CD8-positive, alpha-beta memory T cell (primary cell): ENCODE results near the gene VAV1. TPM values are rescaled to one million over a fixed set of nuclear protein-coding genes. Genes with fewer than 3 reads are reported as not detected.
"Not testable (repeated sequence)": the region's sequence is repeated elsewhere in the genome, so short reads cannot be mapped to it uniquely, and the experiment has no call there.

Experiments used
- CTCF ChIA-PET: fragments of 350-600 bp; sonication (Branson Sonifier 250); formaldehyde crosslinking; loops from one replicate; lab custom pipeline; 2021; ENCODE audit warnings: antibody characterized with exemption; lab: Charles Lee
- POLR2A ChIA-PET: fragments of 350-600 bp; sonication (Branson Sonifier 250); formaldehyde crosslinking; loops from one replicate; lab custom pipeline; 2021; ENCODE audit warnings: antibody characterized with exemption; lab: Charles Lee
- DNase-seq, 5 donors: peaks; one replicate each; pipeline versions ENCODE4 v3.0.0 to v3.0.0-alpha.2; 2020 to 2022; ENCODE audit warnings: mixed read lengths in 1 of 5
- H3K27ac ChIP-seq: one replicate; pipeline ENCODE4 v1.7.0; 2013; ENCODE audit warnings: low read depth, mild to moderate bottlenecking, low read length, moderate library complexity
- H3K27me3 ChIP-seq: 2 replicates; pipeline ENCODE4 v1.7.0; 2013; ENCODE audit warnings: low read length, mild to moderate bottlenecking; ENCODE audit not compliant: insufficient read depth, poor library complexity, severe bottlenecking
- H3K36me3 ChIP-seq: 2 replicates; pipeline ENCODE4 v1.7.0; 2013; ENCODE audit warnings: mild to moderate bottlenecking, low read length, moderate library complexity; ENCODE audit not compliant: insufficient read depth
- H3K4me1 ChIP-seq: 2 replicates; pipeline ENCODE4 v1.7.0; 2013; ENCODE audit warnings: mild to moderate bottlenecking, low read length, moderate library complexity; ENCODE audit not compliant: insufficient read depth
- H3K4me3 ChIP-seq: 2 replicates; pipeline ENCODE4 v1.7.0; 2013; ENCODE audit warnings: mild to moderate bottlenecking, low read length
- H3K9me3 ChIP-seq: 2 replicates; pipeline ENCODE4 v1.7.0; 2013; ENCODE audit warnings: mild to moderate bottlenecking, low read length
- H3K27ac Mint-ChIP-seq, 8 donors: one replicate each; pipeline ENCODE4 v1.8.0; 2020 to 2021; ENCODE audit warnings: mixed read lengths in 8 of 8, mild to moderate bottlenecking in 6 of 8, inconsistent platforms in 3 of 8, moderate library complexity in 3 of 8
- H3K27me3 Mint-ChIP-seq, 2 donors: one replicate each; pipeline ENCODE4 v1.8.0; 2020 to 2021; ENCODE audit warnings: mixed read lengths in 2 of 2, mild to moderate bottlenecking in 1 of 2, moderate library complexity in 1 of 2
- H3K36me3 Mint-ChIP-seq, 3 donors: one replicate each; pipeline ENCODE4 v1.8.0; 2020 to 2021; ENCODE audit warnings: mixed read lengths in 3 of 3, inconsistent platforms in 1 of 3, mild to moderate bottlenecking in 1 of 3
- H3K4me1 Mint-ChIP-seq, 3 donors: one replicate each; pipeline ENCODE4 v1.8.0; 2020 to 2021; ENCODE audit warnings: mixed read lengths in 3 of 3, inconsistent platforms in 1 of 3, mild to moderate bottlenecking in 1 of 3
- H3K4me3 Mint-ChIP-seq, 7 donors: one replicate each; pipeline ENCODE4 v1.8.0; 2020 to 2021; ENCODE audit warnings: mixed read lengths in 7 of 7, mild to moderate bottlenecking in 6 of 7, moderate library complexity in 4 of 7, inconsistent platforms in 2 of 7
- H3K9me3 Mint-ChIP-seq, 5 donors: one replicate each; pipeline ENCODE4 v1.8.0; 2020 to 2022; ENCODE audit warnings: mixed read lengths in 5 of 5, mild to moderate bottlenecking in 3 of 5, moderate library complexity in 2 of 5, inconsistent platforms in 1 of 5
- polyA plus RNA-seq: library from polyadenylated mRNA; unstranded; fragments of 300-500 nt; fragmentation: Illumina TruSeq; gene quantifications from one replicate; pipeline ENCODE4 v1.2.3, GENCODE V29; 2021
- total RNA-seq, 2 experiments: library from RNA; stranded (reverse); gene quantifications; one replicate each; pipeline ENCODE4 v1.2.3, GENCODE V29; 2021

VAV1 gene
- total and polyA plus RNA-seq, 3 experiments from 2014 or later, result 28.4 to 52.9 (median 51.9) TPM

DNA sequence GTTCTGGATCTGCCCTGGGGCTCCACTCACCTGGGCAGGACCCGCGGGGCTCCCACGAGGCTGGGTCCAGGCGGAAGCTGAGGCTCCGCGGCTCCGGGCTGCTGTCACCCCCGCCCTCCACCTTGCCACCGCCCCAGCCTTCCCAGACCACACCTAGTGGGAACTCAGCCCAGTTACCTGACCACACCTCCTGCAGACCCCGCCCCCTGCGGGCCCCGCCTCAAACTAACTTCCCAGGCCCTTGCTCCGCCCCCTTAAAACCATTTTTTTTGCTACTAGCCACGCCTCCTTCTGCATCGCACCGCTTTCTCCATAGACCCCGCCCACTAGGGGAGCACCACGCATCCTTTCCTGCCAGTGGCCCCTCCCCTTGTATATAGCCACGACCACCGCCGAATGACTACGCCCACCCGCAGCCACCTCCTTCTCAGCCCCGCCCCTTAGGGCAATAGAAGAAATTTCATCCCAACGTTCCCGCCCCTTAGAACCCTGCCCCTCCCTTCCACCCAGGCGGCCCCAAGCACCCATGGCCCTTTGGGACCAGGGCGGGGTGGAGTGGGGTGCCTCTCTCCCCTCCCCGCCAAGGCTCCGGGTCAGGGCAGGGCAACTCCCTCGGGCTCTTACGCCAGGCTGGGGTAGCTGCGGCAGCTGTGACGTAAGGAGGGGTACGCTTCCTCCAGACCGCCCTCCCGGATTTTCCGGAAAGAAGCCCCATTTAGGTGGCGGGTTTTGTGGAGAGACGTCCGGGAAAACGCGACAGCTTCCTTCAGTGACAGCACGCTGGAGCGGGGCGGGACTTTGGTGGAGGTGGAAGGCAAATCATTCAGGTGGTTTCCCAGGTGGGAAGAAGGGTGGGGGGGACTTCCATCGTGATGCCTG is 4.9 kb upstream of the VAV1 start, which contains the start of gene SH2D3A:
TSS of gene SH2D3A (minus strand) at position 79 of the 879 bp plus-strand sequence. CDS start 3,687 bp downstream, outside the sequence.
- Histone ChIP-seq H3K27ac (peak within 1 kb of the TSS; percentile 84), H3K36me3 (no peaks in the 10 kb centered on the region), H3K27me3 (no peaks in the 10 kb centered on the region), H3K4me3 (peak within 1 kb of the TSS; percentile 74), H3K4me1 (peaks cover 53% of the 10 kb centered on the region), H3K9me3 (no peaks in the 10 kb centered on the region)
- H3K9me3 Mint-ChIP-seq, result no peaks in the 10 kb centered on the region
- H3K4me1 Mint-ChIP-seq, result peaks cover 40 to 55% (median 47%) of the 10 kb centered on the region in 3 donors
- CTCF ChIA-PET, result interaction anchor here (1.1 to 1.5 kb wide), 3 partner anchors 9 to 96 kb away, joined by 3 to 5 read pairs (median 4); no protein-coding TSS in a partner anchor
- H3K27ac Mint-ChIP-seq, result peak within 1 kb of the TSS; percentile 88 to 100 (median 98)
- POLR2A ChIA-PET, result interaction anchor here (1.3 kb wide), 2 partner anchors 33 kb away, joined by 3 read pairs; no protein-coding TSS in a partner anchor
- peak; percentile 89 to 97 (median 95) for DNase-seq
- no peaks in the 10 kb centered on the region for H3K27me3 Mint-ChIP-seq
- peaks cover 0 to 20% (median 0%) of the 10 kb centered on the region in 3 donors for H3K36me3 Mint-ChIP-seq
- peak within 1 kb of the TSS; percentile 87 to 95 (median 91) for H3K4me3 Mint-ChIP-seq

DNA sequence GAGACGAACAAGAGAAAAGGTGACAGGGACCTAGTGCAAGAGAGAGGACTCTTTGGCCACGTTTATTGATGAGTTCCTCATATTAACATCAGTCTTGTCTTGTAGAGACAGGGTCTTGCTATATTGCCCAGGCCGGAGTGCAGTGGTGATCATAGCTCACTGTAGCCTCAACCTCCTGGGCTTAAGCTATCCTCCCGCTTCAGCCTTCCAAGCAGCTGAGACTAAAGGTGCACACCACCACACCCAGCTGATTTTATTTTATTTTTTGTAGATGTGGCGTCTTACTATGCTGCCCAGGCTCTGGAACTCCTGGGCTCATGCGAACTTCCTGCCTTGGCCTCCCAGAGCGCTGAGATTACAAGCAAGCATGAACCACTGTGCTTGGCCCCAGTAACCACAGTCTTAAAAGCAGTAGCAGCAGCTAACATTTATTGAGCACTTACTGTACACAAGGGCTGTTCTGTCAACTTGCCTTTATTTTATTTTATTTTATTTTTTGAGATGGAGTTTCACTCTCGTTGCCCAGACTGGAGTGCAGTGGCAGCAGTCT is 4.2 kb upstream of the VAV1 start:
- Mint-ChIP-seq H3K4me1 (peaks cover 41 to 55% (median 48%) of the 10 kb centered on the region in 3 donors), H3K27me3 (no peaks in the 10 kb centered on the region), H3K4me3 (peak overlapping the region; percentile 87 to 95 (median 91)), H3K9me3 (no peaks in the 10 kb centered on the region), H3K27ac (peak overlapping the region; percentile 88 to 100 (median 98)), H3K36me3 (peaks cover 0 to 18% (median 0%) of the 10 kb centered on the region in 3 donors)
- CTCF ChIA-PET, result interaction anchor here (1.1 to 1.6 kb wide), 4 partner anchors 9 to 95 kb away, joined by 3 to 5 read pairs (median 4); no protein-coding TSS in a partner anchor
- Histone ChIP-seq H3K27me3 (no peaks in the 10 kb centered on the region), H3K9me3 (no peaks in the 10 kb centered on the region), H3K4me3 (peak overlapping the region; percentile 74), H3K27ac (peak overlapping the region; percentile 84), H3K4me1 (peaks cover 53% of the 10 kb centered on the region), H3K36me3 (no peaks in the 10 kb centered on the region)
- no peak for DNase-seq
- POLR2A ChIA-PET, result interaction anchor here (1.3 kb wide), 1 partner anchor 33 kb away, joined by 3 read pairs; no protein-coding TSS in a partner anchor

DNA sequence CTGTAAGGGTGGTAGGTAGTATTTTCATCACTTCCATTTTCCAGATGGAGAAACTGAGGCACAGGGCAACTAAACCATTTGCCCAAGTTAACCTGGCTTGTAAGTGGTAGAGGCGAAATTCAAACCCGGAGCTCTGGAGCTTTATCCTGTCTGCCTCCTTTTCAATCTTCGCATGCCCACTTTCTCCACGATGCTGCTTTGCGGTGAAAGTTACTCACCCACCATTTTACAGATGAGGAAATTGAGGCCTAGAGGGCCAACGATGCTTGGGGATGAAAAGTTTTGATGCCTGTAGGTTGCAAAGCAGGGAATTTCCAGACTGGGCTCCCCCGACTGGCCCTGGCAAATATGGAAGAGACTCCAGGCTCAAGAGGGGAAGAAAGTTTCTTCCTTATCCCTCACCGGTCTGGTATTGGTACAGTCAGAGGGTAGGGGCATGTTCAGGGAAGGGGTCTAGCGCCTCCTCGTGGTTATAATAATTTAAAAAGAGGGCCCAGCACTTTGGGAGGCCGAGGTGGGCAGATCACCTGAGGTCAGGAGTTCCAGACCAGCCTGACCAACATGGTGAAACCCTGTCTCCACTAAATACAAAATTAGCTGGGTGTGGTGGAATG is 3.4 kb upstream of the VAV1 start:
- no peaks in the 10 kb centered on the region for H3K27me3 Mint-ChIP-seq
- H3K4me1 ChIP-seq, result peaks cover 50% of the 10 kb centered on the region
- ChIA-PET CTCF (interaction anchor here (1.3 to 1.6 kb wide), 2 partner anchors 32 to 95 kb away, joined by 4 read pairs; no protein-coding TSS in a partner anchor), POLR2A (no interaction called here)
- H3K4me3 Mint-ChIP-seq, result peak overlapping the region in 2 of 7 donors; percentile 10 to 13
- peaks cover 46 to 60% (median 53%) of the 10 kb centered on the region in 3 donors for H3K4me1 Mint-ChIP-seq
- H3K27ac Mint-ChIP-seq, result peak overlapping the region in 7 of 8 donors; percentile 75 to 100 (median 93)
- no peaks in the 10 kb centered on the region for H3K27me3 ChIP-seq
- H3K9me3 Mint-ChIP-seq, result no peaks in the 10 kb centered on the region
- no peaks in the 10 kb centered on the region for H3K36me3 ChIP-seq
- H3K9me3 ChIP-seq, result no peaks in the 10 kb centered on the region
- no peak overlapping the region for H3K27ac ChIP-seq
- no peak for DNase-seq
- H3K36me3 Mint-ChIP-seq, result peaks cover 0 to 21% (median 0%) of the 10 kb centered on the region in 3 donors
- H3K4me3 ChIP-seq, result no peak overlapping the region

DNA sequence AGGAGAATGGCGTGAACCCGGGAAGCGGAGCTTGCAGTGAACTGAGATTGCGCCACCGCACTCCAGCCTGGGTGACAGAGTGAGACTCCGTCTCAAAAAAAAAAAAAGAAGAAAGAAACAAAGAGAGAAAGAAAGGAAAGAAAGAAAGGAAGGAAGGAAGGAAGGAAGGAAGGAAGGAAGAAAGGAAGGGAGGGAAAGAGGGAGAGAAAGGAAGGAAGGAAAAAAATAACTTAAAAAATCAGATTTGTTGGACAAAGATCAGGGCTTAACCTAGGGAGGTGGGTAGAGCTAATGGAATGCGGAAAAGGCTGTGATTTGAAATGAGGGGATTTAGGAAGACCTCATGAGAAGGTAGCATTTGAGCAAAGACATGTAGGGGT is 870 bp upstream of the VAV1 start:
- CTCF ChIA-PET, result interaction anchor here (1.2 to 5.1 kb wide), 8 partner anchors 29 to 1149 kb away, joined by 3 to 22 read pairs (median 6); partner anchors contain the start of genes GPR108, SNAPC2 and TRIP10

DNA sequence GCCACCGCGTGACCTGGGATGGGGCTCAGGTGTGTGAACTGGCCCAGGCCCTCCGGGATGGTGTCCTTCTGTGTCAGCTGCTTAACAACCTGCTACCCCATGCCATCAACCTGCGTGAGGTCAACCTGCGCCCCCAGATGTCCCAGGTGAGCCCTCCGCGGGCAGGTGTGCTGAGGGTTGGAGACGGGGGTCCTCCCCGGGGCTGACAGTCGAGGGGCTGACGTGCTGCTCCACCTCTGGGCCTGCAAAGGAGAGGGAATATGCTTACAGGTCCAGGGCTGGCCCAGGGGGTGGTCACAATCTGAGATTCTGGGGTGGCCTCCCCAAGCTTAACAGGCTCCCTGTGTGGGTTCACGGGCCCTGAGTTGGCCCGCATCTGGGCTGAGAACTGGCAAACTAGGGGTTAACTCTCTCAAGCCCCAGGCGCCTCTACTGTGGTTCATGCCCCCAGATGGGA is 386 bp downstream of the VAV1 start:
- Mint-ChIP-seq H3K4me3 (peak overlapping the region; percentile 85 to 97 (median 92)), H3K27me3 (no peaks in the 10 kb centered on the region), H3K36me3 (peaks cover 8 to 32% (median 16%) of the 10 kb centered on the region in 3 donors), H3K9me3 (no peaks in the 10 kb centered on the region), H3K4me1 (peaks cover 49 to 56% (median 55%) of the 10 kb centered on the region in 3 donors), H3K27ac (peak overlapping the region; percentile 89 to 99 (median 96))
- ChIA-PET CTCF (interaction anchor here (0.5 to 5.1 kb wide), 10 partner anchors 12 to 222 kb away, joined by 3 to 22 read pairs (median 4); partner anchors contain the start of genes GPR108 and TRIP10), POLR2A (interaction anchor here (1.1 to 3.4 kb wide), 3 partner anchors 18 to 34 kb away, joined by 4 to 32 read pairs (median 5); no protein-coding TSS in a partner anchor)
- Histone ChIP-seq H3K36me3 (peaks cover 5% of the 10 kb centered on the region), H3K27me3 (no peaks in the 10 kb centered on the region), H3K27ac (peak overlapping the region; percentile 93), H3K4me1 (peaks cover 39% of the 10 kb centered on the region), H3K9me3 (no peaks in the 10 kb centered on the region), H3K4me3 (peak overlapping the region; percentile 98)
- DNase-seq, result no peak

More for the DNA sequence above, 870 bp upstream of the VAV1 start:
- H3K4me3 ChIP-seq, H3K27me3 ChIP-seq, H3K27me3 Mint-ChIP-seq, H3K9me3 ChIP-seq, H3K9me3 Mint-ChIP-seq, H3K36me3 ChIP-seq, DNase-seq: not testable (repeated sequence)
- Mint-ChIP-seq H3K4me3 (peak overlapping the region; percentile 41 to 96 (median 90)), H3K27ac (peak overlapping the region; percentile 89 to 99 (median 98)), H3K36me3 (peaks cover 0 to 29% (median 9%) of the 10 kb centered on the region in 3 donors), H3K4me1 (peaks cover 45 to 57% (median 55%) of the 10 kb centered on the region in 3 donors)
- POLR2A ChIA-PET, result interaction anchor here (0.8 to 3.4 kb wide), 3 partner anchors 29 to 399 kb away, joined by 4 to 32 read pairs (median 5); partner anchors contain the start of gene ALKBH7
- H3K27ac ChIP-seq, result peak overlapping the region; percentile 41
- peaks cover 39% of the 10 kb centered on the region for H3K4me1 ChIP-seq

GRCh38 chr19:6773323-6773931 is 919 bp downstream of the VAV1 start:
- H3K9me3 ChIP-seq, result no peaks in the 10 kb centered on the region
- Mint-ChIP-seq H3K4me3 (peak overlapping the region; percentile 85 to 97 (median 92)), H3K4me1 (peaks cover 48 to 56% (median 55%) of the 10 kb centered on the region in 3 donors), H3K36me3 (peaks cover 8 to 38% (median 20%) of the 10 kb centered on the region in 3 donors), H3K9me3 (no peaks in the 10 kb centered on the region), H3K27ac (peak overlapping the region; percentile 89 to 99 (median 96)), H3K27me3 (no peaks in the 10 kb centered on the region)
- DNase-seq, result peak; percentile 28 to 62 (median 49)
- H3K27me3 ChIP-seq, result no peaks in the 10 kb centered on the region
- ChIA-PET POLR2A (interaction anchor here (1.6 to 3.4 kb wide), 2 partner anchors 28 to 35 kb away, joined by 4 to 32 read pairs; no protein-coding TSS in a partner anchor), CTCF (interaction anchor here (0.5 to 5.1 kb wide), 9 partner anchors 12 to 90 kb away, joined by 3 to 22 read pairs (median 8); partner anchors contain the start of genes GPR108 and TRIP10)
- H3K27ac ChIP-seq, result peak overlapping the region; percentile 93
- H3K36me3 ChIP-seq, result peaks cover 5% of the 10 kb centered on the region
- peaks cover 39% of the 10 kb centered on the region for H3K4me1 ChIP-seq
- peak overlapping the region; percentile 98 for H3K4me3 ChIP-seq
